Measurements from ENCODE around the gene GLP2R.

The GLP2R gene

DNA sequence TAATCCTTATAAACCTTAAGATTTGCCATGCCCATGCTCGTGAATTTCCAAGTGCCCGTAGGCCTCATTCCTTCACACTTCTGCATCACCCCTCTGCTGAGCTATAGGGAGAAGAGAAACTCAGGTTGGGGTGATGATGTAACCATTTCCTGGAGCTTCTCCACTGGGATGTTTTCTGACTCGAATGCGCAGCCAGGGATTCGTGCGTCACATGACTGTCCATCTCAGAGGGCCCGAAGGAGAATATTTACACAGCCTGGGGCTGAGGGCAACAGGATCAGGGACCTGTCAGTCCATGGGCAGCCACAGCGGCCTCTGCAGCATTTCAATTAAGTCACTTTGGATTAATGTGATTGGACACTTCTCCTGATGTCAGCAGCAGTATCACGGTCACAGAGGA is 12.6 kb upstream of the GLP2R start:
- DNase-seq (ENCODE audit: low read depth in 2 of 2) = no peak

DNA sequence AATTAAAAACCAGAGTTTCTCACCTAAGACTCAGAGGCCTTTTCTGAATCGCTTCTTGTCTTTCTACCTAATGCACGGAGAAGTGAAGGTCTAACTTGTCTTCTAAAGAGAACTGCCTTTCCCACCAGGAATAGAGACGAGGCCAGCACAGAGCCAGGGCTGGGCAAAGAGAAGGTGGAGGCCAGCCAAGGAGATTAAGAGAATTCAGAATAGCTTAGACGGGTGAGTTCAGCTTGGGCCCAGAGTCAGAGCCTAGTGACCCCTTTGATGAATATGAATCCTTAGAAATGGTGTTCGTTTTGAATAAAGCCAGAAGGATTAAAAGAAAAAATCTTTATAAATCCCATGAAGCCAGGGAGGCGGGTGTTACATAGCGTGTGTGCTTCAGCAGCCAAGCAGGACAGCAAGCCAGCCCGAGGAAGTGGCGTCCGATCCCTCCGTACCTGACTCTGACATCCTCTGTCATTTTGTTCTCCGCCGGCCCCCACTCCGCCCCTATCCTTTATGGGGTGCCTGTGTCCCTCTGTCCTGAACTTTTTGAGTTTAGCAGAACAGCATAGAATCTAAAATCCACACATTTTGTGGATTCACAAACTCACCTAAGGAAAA is 11.3 kb upstream of the GLP2R start:
- DNase-seq (ENCODE audit: low read depth in 2 of 2) = no peak

DNA sequence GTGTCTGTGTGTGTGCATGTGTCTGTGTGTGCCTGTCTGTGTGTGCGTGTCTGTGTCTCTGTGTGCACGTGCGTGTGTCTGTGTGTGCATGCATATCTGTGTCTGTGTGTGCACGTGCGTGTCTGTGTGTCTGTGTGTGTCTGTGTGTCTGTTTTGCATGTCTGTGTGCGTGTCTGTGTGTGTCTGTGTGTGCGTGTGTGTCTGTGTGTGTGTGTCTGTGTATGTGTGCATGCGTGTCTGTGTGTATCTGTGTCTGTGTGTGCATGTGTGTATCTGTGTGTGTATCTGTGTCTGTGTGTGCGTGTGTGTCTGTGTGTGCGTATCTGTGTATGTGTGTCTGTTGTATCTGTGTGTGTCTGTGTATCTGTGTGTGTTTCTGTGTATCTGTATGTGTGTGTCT is 9.3 kb upstream of the GLP2R start:
- no peak for DNase-seq (ENCODE audit: low read depth in 2 of 2)

DNA sequence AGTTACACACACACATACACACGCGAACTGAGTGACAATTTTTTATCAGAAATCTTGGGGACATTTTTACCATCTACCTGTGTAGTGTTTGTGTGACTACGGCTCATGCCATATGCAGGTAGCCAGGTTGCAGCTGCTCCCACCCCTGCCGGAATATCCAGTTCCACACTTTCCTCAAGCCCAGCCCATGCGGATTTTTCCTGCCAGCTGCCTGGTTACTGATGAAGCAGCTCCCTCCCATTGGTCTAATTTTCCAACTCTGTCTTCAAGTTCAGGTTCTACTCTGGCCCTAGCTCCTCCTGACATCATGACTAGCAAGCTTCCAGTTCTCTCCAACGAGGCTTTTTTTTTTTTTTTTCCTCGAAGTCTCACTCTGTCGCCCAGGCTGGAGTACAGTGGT is 8.6 kb upstream of the GLP2R start:
- no peak for DNase-seq (ENCODE audit: low read depth in 2 of 2)

DNA sequence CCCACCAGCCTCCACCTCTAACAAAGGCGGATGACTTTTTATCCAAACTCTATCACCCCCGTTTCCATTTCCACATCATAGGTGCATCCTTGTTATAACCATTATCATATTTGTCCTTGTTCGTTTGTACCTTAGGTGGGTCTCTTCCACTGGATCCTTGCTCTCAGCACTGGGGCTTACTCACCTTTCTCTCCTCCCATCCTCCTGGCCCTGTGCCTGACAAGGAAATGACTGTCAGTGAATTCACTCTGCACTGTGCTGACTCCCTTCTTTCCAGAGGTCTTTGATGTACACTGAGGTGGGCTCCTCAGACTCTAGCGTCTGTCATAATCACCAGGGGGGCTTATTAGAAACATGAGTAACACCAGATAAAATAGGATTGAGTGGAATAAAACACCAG is 7.0 kb upstream of the GLP2R start:
- no peak for DNase-seq (ENCODE audit: low read depth in 2 of 2)

DNA sequence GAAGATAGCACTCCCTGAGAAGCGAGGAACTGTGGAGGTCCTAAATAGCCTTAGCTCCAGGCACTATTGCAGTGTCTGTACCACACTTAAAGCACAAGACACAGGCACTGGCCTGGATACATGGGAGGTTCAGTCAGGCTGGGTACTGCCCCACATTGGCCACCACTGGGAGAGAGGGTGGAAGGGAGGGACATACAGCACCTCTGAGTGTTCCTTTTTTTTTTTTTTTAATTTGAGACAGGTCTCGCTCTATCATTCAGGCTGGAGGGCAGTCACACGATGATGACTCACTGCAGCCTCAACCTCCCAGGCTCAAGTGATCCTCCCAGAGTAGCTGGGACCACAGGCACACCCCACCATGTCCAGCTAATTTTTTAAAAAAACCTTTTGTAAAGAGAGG is 5.3 kb upstream of the GLP2R start:
- DNase-seq (ENCODE audit: low read depth in 2 of 2) = no peak

DNA sequence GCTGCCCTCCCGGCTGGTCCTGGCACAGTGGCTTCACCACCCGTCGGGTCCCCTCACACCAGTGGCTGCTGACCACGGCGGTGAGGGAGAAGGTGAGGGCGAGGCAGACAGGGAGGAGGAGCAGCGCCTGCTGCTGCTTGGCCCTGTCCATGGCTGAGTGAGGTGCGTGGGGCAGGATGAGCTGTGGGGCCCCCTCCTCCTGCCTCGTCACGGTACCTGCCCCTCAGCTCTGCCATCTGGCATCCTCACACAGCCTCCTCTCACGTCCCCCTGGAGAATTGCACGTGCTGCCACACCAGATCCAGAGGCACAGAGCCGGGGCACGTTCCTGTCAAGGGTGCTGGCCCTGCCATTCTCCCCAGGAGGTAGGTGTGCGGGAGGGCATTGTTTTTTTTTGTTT is 3.8 kb upstream of the GLP2R start, which contains the start of gene GSG1L2:
TSS of gene GSG1L2 (minus strand) at position 159 of the 400 bp plus-strand sequence. CDS start at position 151, 8 bp downstream.
- no peak for DNase-seq (ENCODE audit: low read depth in 2 of 2)

DNA sequence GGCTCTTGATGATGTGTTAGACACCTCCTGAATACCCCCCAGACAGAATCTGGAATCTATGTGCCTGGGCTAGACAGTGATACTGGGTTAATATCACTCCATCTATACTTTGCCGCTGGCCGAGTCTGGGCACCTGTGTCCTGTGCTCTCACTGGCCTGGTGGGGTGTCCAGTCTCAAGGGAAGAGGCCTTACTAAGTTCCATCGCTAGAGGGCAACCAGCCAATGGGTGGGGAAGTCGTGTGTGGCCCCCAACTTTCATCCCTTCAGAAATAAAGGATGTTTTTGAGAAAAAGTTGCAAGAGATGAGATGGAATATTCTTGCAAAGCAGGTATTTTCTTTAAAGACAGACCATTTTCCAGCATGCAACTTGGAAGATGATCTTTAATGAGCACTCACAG is 1.6 kb upstream of the GLP2R start:
- DNase-seq (ENCODE audit: low read depth in 2 of 2) = no peak

DNA sequence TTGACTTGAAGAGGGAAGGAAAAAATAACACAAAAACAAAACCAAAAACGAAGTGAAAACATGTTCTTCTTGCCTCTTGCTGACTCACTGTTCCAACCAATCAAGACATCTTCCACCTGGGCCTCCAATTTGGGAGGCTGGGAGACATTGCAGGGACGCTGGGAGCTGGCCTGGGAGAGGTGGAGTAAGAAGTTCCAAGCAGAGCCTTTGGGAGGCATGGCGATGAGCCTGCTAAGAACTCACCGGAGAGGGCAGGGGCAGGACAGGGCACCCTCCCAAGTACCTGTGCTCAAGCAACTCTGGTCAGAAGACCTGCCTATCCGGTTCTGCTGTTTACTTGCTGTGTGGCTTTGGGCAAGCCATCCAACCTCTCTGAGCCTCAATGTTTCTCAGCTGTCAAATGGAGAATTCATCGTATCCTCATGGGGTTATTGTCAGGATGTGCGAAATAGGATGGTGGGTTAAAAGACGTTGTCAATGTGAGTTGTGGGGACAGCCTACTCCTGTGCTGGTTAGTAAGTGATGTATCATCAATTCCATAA is 856 bp upstream of the GLP2R start:
- no peak for DNase-seq (ENCODE audit: low read depth in 2 of 2)

DNA sequence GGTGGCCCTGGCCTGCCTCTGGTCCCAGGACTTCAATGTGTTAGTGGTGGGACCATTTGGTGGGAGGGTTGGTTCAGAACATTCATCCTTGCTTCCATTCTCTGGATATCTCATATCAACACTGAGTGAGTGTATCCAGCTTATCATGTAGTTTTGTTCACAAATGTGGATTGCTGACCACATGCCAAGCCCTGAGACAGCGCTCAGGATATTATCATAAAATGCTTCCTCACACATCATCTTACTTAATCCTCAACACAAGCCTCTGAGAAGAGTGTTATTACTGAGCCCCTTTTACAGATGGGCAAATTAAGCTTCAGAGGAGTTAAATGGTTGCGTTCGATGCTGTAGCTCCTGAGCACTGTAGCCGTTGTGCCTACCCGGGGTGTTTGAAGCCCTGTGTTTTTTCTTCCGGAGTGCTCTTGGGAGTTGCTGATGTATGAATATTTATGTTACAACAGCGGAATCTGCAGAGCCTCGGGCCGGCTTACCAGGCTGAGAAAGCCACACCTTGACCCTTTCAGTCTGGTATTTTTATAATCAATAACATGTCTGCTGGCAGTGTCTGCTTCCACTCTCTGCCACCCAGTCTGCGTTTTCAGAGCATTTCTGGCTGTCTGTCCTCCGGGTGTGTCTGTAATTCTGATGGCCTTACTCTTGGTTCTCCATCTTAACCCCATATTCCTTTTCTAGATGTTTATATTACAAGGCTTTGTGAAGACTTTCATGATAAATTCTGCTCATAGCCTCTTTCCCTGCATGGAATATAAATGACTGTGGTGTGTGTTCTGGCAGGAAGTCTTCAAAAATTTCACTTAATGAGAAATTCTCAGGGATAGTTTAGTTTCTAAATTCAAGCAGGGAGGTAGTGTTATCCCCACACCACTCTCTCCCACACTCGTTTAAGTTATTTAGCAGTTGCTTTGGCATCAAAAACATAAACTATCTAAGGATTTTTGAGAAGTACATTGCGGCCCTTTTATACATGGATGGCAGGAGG is 2.9 kb downstream of the GLP2R start:
- DNase-seq (ENCODE audit: low read depth in 2 of 2) = no peak

DNA sequence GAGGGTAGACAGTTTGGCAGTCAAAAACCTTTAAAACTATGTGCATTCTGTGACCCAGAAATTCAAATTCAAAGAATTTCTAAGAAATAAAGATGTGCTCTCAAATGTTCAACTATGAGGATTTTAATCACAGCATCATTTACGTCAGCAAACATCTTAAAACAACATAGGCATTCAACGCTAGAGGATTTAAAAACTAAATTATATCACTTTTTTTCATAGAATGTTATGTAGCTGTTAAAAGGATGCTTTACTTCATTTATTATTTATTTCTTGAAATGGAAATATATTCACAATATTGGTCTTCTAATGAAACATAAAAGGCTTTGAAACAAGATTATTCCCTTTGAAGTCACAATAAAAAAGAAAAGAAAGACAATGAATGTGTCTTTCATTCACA is 3.6 kb downstream of the GLP2R start:
- DNase-seq (ENCODE audit: low read depth in 2 of 2) = no peak

DNA sequence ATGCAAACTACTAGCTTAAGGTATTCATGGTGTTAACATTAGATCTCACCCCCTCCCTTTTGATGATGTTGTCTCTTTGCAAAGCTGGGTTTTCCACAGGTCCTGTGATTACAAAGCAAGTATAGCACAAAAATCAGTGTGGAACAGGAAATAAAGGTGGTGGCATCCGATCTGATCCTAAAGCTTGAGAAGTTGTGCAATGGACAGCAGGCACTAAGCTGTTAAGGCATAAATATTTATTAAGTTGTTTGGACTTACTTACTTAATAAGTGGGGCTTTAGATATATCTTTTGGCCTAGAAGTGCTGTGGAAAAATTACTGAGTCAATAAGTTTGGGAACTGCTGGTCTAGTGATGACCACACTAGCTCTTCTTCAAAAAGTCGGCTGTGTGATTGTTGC is 5.0 kb downstream of the GLP2R start:
- DNase-seq (ENCODE audit: low read depth in 2 of 2) = no peak

DNA sequence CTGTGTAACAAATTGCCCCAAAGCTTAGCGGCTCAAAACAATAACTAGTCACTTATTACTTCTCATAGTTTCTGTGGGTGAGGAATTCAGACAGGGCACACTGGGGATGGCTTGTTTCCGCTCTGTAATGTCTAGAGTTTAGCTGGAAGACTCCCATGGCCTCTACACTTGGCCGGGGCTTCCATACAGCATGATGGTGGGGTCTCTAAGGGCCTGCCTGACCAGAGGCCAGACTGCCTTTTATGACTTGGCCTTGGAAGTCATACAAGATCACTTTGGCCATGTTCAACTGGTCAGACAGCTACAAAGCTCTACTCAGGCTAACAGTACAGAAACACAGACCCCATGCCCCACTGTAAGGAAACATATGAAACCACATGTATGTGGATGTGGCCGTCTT is 8.2 kb downstream of the GLP2R start:
- no peak for DNase-seq (ENCODE audit: low read depth in 2 of 2)

DNA sequence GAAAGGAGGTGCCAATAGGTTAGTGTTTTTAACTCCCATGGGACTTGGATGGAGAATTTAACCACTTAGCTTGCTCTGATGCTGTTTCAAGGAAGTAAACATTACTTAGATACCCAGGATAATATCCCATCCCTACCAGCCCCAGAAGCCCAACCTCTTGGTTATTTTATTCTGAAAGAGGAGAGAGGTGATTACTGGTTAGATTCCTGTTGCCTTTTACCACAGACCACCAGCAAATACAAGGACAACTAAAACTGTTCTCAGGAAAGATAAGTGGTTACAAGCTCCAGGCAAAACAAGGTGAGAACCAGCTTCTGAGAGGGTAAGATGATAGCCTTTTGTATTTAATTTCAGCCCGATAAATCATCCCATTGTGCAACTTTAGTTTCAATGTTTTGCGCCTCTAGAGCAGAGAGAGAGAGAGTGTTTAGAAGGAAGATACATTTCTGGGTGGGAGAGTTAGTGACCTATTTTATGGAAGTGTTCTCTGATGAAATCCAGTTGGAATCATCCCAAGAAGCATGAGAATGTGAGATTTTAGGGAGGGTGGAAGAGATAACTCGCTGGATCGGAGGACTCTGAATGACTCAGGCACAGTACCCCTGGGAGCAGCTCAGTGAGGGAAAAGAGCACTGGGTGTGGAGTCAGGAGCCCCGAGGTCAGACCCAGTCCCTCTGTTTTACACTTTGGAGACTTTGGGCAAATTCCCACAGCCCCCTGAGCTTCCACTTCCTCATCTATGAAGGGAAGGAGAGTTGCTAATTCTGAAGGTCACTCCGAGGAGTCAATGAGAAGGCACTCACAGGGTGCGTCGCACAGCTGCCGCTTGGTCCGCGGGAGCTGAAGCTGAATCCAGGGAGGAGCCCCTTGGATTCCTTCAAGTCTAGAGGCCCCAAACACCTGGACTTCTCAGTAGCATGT is 12.1 kb downstream of the GLP2R start:
- no peak for DNase-seq (ENCODE audit: low read depth in 2 of 2)

DNA sequence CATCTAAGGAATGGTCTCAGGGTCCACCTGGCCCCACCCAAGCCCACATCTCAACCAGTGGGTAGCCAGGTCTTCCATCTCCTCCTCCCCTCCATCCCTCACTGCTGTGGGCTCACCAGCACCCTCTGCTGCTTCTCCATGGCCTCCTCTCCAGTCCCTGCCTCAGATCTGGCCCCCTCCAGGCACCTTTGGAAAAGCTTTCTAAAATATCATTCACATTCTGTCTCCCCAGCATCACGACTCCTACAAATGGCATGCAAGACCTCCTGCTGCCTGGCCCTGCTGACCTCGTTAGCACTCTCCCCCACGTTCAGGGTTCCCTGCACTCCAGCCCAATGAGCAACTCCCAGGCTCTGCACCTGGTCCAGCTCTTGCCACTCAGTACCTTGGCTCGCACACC is 13.7 kb downstream of the GLP2R start:
- no peak for DNase-seq (ENCODE audit: low read depth in 2 of 2)

DNA sequence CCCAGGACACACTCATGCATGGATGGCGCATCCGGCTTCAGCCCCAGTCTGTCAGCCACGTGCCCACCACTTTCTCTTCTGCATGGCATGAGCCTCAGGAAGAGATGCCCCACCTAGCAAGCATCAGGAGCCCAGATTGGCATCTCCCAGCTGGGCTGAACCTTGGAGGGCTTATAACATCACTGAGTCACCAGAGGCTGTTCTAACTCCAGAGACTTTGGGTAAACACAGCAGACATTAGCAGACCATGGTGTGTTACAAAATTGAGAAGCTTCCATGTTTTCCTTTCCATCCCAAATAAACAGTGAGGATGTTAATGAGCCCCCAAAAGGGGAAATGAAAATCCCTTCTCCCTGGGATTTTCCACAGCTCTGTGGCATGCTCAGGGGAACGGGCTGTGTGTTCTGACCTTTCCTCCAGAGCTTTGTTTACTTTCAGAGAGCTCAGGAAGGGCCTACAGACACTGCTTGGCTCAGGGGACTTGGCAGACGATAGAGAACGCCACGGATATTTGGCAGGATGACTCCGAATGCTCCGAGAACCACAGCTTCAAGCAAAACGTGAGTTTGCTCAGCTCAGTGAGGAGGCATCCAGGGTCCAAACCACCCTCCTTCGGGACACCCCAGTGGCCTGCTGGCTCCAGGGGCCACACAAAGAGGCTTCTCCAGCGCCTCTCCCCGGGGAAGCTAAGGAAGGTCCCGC is 16.5 kb downstream of the GLP2R start:
- no peak for DNase-seq (ENCODE audit: low read depth in 2 of 2)

DNA sequence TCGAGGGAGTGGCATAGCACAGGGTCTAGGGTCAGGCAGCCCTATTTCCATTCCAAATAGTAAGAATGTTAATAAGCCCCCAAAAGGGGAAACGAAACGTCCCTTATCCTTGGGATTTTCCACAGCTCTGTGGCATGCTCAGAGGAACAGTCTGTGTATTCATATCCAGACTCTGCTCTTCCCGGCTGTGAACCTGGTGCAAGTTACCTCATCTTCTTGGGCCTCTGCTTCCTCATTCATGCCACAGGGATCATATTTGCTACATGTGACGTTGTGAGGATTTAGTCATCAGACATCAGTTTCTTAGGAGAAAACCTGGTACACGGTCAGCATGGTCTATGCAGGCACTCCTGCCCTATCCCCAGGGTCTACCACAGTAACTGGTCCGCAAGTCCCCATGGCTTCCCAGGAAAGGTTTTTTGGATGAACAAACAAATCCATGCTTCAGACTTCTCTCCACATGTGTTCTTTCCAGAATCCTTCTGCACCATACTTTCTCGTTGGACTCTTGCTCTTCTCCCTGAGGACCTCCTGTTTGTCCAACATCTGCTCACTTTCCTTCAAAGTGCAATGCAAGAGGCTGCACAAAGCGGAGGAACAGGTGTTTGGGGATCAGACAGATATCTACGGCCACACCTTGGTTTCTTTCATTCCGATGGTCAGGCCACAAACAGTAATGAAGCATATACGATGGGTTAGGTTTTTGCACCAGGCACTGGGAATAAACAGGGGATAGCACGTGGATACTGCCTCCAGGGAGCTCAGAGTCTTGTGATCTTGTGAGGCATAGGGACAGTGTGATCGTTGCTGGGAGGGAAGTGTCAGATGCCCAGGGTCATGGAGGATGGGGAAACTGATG is 17.7 kb downstream of the GLP2R start:
- no peak for DNase-seq (ENCODE audit: low read depth in 2 of 2)

DNA sequence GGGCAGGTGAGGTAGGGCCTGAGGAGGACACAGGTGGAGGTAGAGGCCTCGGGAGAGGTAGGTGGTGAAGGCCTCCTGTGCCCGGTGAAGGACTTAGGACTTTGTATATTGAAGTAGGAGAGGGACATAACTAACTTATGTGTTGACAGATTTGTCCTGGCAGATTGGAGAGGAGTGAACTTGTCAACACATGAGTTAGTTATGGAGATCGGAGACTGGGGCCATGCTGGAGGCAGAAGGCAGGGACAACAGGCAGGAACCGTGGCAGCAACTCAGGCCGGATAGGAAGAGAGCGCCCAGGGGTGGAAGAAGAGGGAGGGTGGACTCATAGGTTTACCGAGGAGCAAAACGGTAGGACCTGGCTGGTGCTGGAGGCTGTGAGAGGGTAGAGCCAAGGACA is 18.4 kb downstream of the GLP2R start:
- DNase-seq (ENCODE audit: low read depth in 2 of 2) = no peak

DNA sequence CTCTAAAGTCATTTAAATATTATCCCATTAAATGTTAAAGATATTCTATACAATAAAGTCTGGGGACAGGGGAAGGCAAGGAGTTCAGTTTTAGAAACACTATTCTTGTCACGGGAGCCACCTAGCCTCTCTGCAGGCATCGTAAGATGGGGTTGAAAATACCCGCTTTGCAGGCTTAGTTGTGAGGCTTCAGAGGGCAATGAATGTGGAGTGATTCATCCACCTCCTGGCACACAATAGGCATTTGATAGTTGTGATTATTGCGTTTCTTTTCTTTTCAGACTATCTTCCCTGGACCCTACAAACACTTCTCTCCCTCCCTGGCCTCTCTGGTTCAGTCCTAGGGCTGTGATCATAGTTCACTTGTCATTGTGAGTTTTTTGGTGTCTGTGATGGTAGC is 19.6 kb downstream of the GLP2R start:
- no peak for DNase-seq (ENCODE audit: low read depth in 2 of 2)

DNA sequence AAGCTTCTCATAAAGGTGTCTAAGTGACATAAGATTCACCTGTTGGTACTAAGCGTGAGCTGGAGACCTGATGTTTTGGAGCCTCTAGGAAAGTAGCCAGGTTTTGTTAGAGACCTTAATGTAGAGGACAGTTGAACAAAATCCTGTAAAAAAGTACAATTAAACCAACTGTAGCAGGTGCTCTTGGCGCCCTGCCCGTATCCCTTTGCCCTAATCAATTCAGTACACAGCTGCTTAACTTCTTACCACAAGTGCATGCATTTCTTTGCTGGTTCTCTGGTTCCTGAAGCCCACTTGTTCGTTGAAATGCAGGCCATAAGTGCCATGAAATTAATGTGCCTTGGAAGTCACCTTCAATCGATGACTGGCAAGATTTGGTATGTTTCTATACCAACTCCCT is 24.4 kb downstream of the GLP2R start:
- DNase-seq (ENCODE audit: low read depth in 2 of 2) = no peak
